ENCODE results near the gene FABP7.

DNA sequence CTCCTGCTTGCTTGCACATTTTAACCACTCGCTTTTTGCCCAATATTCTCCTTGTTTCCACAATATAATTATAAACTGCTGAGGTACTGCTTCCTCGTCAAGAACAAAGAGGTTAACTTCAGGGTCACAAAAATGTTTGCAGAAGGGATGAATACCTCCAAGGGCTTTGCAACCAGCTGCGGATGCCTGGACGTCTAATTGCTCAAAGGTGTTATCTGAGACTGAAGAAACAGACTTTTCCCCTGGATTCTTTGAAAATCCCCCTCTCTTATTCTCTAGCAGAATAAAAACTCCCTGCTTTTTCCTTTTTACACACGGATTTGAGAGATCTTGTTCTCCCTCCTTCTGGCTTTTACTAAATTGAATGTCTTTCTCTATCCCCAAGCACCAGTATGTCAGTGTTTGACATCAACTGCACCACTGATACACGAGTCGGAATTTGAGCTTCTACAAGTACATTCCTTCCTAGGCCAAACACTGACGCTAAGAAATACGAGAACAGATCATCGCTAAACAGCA, 9.2 kb downstream of the FABP7 start:
- TF ChIP-seq POLR2A (IDR thresholded peaks at IDR 0.05; ENCODE audit: low read length), result no peak
- no peak for TF ChIP-seq CEBPB (IDR thresholded peaks at IDR 0.05)
- TF ChIP-seq, protein P1, sequence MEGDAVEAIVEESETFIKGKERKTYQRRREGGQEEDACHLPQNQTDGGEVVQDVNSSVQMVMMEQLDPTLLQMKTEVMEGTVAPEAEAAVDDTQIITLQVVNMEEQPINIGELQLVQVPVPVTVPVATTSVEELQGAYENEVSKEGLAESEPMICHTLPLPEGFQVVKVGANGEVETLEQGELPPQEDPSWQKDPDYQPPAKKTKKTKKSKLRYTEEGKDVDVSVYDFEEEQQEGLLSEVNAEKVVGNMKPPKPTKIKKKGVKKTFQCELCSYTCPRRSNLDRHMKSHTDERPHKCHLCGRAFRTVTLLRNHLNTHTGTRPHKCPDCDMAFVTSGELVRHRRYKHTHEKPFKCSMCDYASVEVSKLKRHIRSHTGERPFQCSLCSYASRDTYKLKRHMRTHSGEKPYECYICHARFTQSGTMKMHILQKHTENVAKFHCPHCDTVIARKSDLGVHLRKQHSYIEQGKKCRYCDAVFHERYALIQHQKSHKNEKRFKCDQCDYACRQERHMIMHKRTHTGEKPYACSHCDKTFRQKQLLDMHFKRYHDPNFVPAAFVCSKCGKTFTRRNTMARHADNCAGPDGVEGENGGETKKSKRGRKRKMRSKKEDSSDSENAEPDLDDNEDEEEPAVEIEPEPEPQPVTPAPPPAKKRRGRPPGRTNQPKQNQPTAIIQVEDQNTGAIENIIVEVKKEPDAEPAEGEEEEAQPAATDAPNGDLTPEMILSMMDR (IDR thresholded peaks at IDR 0.05), result no peak
- TF ChIP-seq CHD4 (IDR thresholded peaks at IDR 0.05; ENCODE audit: borderline replicate concordance), result no peak
- TF ChIP-seq EP300 (IDR thresholded peaks at IDR 0.05), result no peak
- TF ChIP-seq KDM5A (IDR thresholded peaks at IDR 0.05), result no peak
- TF ChIP-seq JUN (IDR thresholded peaks at IDR 0.05), result no peak
- no peak for TF ChIP-seq HOXA7 (CRISPR knock-in tag; IDR thresholded peaks at IDR 0.05)
- TF ChIP-seq SREBF2 (IDR thresholded peaks at IDR 0.05), result no peak

All from A549 (cell line).